HEK293 (cell line): ENCODE measurements around the gene CERS4.

Experiments
- HOXA7 ChIP-seq: sonication (generic); formaldehyde crosslinking; IDR thresholded peaks from 2 replicates; pipeline ENCODE4 v1.8.1; 2022; ENCODE audit warnings: missing genetic modification reagents, borderline replicate concordance
- KLF1 ChIP-seq: fragments of 450-650 bp; formaldehyde crosslinking; IDR thresholded peaks from 2 replicates; pipeline ENCODE4 v1.5.1; 2016; ENCODE audit warnings: missing biosample characterization, missing genetic modification characterization
- KLF10 ChIP-seq: fragments of 450-650 bp; IDR thresholded peaks from 2 replicates; pipeline ENCODE4 v1.5.1; 2018; ENCODE audit warnings: missing biosample characterization, mild to moderate bottlenecking, missing genetic modification characterization
- PRDM2 ChIP-seq: fragments of 450-650 bp; formaldehyde crosslinking; IDR thresholded peaks from 2 replicates; pipeline ENCODE4 v1.5.1; 2016; ENCODE audit warnings: missing biosample characterization, missing genetic modification characterization, borderline replicate concordance
- ZBTB17 ChIP-seq: fragments of 450-650 bp; formaldehyde crosslinking; IDR thresholded peaks from 2 replicates; pipeline ENCODE4 v1.5.1; 2016; ENCODE audit warnings: missing biosample characterization, missing genetic modification characterization
- ZBTB21 ChIP-seq: fragments of 450-650 bp; formaldehyde crosslinking; IDR thresholded peaks from 2 replicates; pipeline ENCODE4 v1.5.1; 2017; ENCODE audit warnings: missing biosample characterization, missing genetic modification characterization
- ZBTB7A ChIP-seq: fragments of 450-650 bp; formaldehyde crosslinking; IDR thresholded peaks from 2 replicates; pipeline ENCODE4 v1.5.1; 2016; ENCODE audit warnings: low read depth, missing biosample characterization, missing genetic modification characterization
- ZBTB8A ChIP-seq: fragments of 450-650 bp; formaldehyde crosslinking; IDR thresholded peaks from 2 replicates; pipeline ENCODE4 v1.5.1; 2016; ENCODE audit warnings: missing biosample characterization, missing genetic modification characterization
- ZNF280D ChIP-seq: fragments of 450-650 bp; formaldehyde crosslinking; IDR thresholded peaks from 2 replicates; pipeline ENCODE4 v1.5.1; 2016; ENCODE audit warnings: missing biosample characterization, missing genetic modification characterization
- ZNF830 ChIP-seq: fragments of 450-650 bp; IDR thresholded peaks from 2 replicates; pipeline ENCODE4 v1.5.0; 2018; ENCODE audit warnings: missing biosample characterization, missing genetic modification characterization, low read depth, mild to moderate bottlenecking, moderate library complexity
- TF ChIP-seq, protein P1 (sequence below): fragments of 450-650 bp; formaldehyde crosslinking; IDR thresholded peaks from 2 replicates; pipeline ENCODE4 v1.5.1; 2016; ENCODE audit warnings: missing biosample characterization, missing genetic modification characterization
- TF ChIP-seq, protein P2 (sequence below): fragments of 450-650 bp; formaldehyde crosslinking; IDR thresholded peaks from 2 replicates; pipeline ENCODE4 v1.5.1; 2016; ENCODE audit warnings: missing biosample characterization, missing genetic modification characterization

DNA sequence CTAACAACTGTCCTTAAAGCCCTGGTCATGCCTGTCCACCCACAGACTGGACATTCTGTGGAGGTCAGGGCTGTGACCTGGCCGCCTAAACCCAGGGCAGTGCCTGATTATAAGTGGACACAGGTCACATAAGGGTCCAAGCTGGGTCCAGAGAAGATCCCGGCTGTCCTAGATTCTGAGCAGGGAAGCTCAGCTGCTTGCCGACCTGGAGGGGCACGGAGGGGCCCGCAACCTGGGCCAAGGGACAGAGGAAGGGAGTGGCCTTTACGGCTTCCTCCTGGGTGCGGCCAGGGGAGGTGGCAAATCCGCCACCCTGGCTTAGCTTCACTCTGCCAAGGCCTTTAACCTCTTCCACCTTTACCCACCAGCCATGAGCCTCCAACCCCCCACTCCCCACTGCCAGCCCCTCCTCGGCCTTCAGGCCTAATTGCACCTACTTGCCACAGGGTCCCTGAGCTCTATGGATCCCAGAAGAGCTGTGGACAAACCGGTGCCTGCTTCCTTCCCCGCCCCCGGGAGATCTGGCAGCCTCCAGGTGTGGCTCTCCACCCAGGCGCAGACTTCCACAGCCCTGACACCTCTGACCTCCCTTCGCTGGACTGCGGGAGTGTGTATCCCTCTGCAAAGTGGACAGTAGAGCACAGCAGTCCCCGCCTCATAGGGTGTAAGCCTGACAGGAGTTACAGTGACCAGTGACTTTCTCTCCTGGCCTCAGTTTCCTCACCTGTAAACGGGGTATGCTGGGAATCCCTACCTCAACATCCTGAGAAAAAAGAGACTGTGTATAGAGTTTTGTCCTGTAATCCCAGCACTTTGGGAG, 97.3 kb downstream of the CERS4 start:
- TF ChIP-seq, protein P1, sequence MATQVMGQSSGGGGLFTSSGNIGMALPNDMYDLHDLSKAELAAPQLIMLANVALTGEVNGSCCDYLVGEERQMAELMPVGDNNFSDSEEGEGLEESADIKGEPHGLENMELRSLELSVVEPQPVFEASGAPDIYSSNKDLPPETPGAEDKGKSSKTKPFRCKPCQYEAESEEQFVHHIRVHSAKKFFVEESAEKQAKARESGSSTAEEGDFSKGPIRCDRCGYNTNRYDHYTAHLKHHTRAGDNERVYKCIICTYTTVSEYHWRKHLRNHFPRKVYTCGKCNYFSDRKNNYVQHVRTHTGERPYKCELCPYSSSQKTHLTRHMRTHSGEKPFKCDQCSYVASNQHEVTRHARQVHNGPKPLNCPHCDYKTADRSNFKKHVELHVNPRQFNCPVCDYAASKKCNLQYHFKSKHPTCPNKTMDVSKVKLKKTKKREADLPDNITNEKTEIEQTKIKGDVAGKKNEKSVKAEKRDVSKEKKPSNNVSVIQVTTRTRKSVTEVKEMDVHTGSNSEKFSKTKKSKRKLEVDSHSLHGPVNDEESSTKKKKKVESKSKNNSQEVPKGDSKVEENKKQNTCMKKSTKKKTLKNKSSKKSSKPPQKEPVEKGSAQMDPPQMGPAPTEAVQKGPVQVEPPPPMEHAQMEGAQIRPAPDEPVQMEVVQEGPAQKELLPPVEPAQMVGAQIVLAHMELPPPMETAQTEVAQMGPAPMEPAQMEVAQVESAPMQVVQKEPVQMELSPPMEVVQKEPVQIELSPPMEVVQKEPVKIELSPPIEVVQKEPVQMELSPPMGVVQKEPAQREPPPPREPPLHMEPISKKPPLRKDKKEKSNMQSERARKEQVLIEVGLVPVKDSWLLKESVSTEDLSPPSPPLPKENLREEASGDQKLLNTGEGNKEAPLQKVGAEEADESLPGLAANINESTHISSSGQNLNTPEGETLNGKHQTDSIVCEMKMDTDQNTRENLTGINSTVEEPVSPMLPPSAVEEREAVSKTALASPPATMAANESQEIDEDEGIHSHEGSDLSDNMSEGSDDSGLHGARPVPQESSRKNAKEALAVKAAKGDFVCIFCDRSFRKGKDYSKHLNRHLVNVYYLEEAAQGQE (tag by site-specific recombination), result no peak
- TF ChIP-seq ZBTB21 (tag by site-specific recombination) (no peak), ZBTB17 (tag by site-specific recombination) (no peak), KLF1 (peak; percentile 49; the same call in 1 of the 2 replicates), PRDM2 (tag by site-specific recombination) (no peak), ZBTB8A (tag by site-specific recombination) (no peak), ZNF830 (tag by site-specific recombination) (no peak), ZNF280D (tag by site-specific recombination) (no peak), HOXA7 (CRISPR knock-in tag) (no peak), ZBTB7A (tag by site-specific recombination) (no peak), KLF10 (tag by site-specific recombination) (no peak)
- TF ChIP-seq, protein P2, sequence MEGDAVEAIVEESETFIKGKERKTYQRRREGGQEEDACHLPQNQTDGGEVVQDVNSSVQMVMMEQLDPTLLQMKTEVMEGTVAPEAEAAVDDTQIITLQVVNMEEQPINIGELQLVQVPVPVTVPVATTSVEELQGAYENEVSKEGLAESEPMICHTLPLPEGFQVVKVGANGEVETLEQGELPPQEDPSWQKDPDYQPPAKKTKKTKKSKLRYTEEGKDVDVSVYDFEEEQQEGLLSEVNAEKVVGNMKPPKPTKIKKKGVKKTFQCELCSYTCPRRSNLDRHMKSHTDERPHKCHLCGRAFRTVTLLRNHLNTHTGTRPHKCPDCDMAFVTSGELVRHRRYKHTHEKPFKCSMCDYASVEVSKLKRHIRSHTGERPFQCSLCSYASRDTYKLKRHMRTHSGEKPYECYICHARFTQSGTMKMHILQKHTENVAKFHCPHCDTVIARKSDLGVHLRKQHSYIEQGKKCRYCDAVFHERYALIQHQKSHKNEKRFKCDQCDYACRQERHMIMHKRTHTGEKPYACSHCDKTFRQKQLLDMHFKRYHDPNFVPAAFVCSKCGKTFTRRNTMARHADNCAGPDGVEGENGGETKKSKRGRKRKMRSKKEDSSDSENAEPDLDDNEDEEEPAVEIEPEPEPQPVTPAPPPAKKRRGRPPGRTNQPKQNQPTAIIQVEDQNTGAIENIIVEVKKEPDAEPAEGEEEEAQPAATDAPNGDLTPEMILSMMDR, result no peak
